ENCODE data around the gene B3GALT6. TPM values are rescaled to one million over a fixed set of nuclear protein-coding genes. Genes with fewer than 3 reads are reported as not detected.

B3GALT6 gene
- total RNA-seq, 1 experiment from 2014 or later = 8.6 TPM

GRCh38 chr1:1229770-1230169 is 2.3 kb upstream of the B3GALT6 start:
- Histone ChIP-seq H3K27me3 (ENCODE audit: low read length) (no peaks in the 10 kb centered on the region), H3K4me1 (ENCODE audit: low read length) (peaks cover 21% of the 10 kb centered on the region), H3K4me2 (ENCODE audit: low read depth, low read length, poor library complexity, severe bottlenecking) (peak overlapping the region; percentile 92), H4K20me1 (ENCODE audit: insufficient read depth, low read depth, low read length) (peaks cover 26% of the 10 kb centered on the region; the same call in 1 of the 2 replicates), H3K9ac (ENCODE audit: low read length) (0 out of 2 replicates have a peak overlapping the region, but pooled peaks have one; percentile 83), H3K27ac (ENCODE audit: low read length) (no peak overlapping the region), H3K9me3 (ENCODE audit: low read length) (no peaks in the 10 kb centered on the region), H2AFZ (ENCODE audit: low read length) (no peak overlapping the region), H3K9me2 (replicated peaks; ENCODE audit: insufficient read depth, low read length) (no peaks in the 10 kb centered on the region), H3K79me2 (ENCODE audit: low read length) (peaks cover 54% of the 10 kb centered on the region), H3K36me3 (ENCODE audit: insufficient read depth, low read length) (peaks cover 6% of the 10 kb centered on the region; the same call in 1 of the 2 replicates), H3K4me3 (ENCODE audit: low read length) (no peak overlapping the region)
- no peak for DNase-seq

GRCh38 chr1:1230656-1231399 is 1.2 kb upstream of the B3GALT6 start:
- H3K9me2 ChIP-seq (replicated peaks; ENCODE audit: insufficient read depth, low read length) = no peaks in the 10 kb centered on the region
- peaks cover 21% of the 10 kb centered on the region for H3K4me1 ChIP-seq (ENCODE audit: low read length)
- H3K9ac ChIP-seq (ENCODE audit: low read length) = peak overlapping the region; percentile 83
- no peaks in the 10 kb centered on the region for H3K9me3 ChIP-seq (ENCODE audit: low read length)
- H3K27ac ChIP-seq (ENCODE audit: low read length) = peak overlapping the region; percentile 50
- H3K4me3 ChIP-seq (ENCODE audit: low read length) = peak overlapping the region; percentile 84
- peaks cover 54% of the 10 kb centered on the region for H3K79me2 ChIP-seq (ENCODE audit: low read length)
- H3K4me2 ChIP-seq (ENCODE audit: low read depth, low read length, poor library complexity, severe bottlenecking) = peak overlapping the region; percentile 92
- peaks cover 21% of the 10 kb centered on the region; the same call in 1 of the 2 replicates for H4K20me1 ChIP-seq (ENCODE audit: insufficient read depth, low read depth, low read length)
- DNase-seq = peak; percentile 70
- peaks cover 6% of the 10 kb centered on the region; the same call in 1 of the 2 replicates for H3K36me3 ChIP-seq (ENCODE audit: insufficient read depth, low read length)
- H3K27me3 ChIP-seq (ENCODE audit: low read length) = no peaks in the 10 kb centered on the region
- H2AFZ ChIP-seq (ENCODE audit: low read length) = peak overlapping the region; percentile 3; the same call in 1 of the 2 replicates

DNA sequence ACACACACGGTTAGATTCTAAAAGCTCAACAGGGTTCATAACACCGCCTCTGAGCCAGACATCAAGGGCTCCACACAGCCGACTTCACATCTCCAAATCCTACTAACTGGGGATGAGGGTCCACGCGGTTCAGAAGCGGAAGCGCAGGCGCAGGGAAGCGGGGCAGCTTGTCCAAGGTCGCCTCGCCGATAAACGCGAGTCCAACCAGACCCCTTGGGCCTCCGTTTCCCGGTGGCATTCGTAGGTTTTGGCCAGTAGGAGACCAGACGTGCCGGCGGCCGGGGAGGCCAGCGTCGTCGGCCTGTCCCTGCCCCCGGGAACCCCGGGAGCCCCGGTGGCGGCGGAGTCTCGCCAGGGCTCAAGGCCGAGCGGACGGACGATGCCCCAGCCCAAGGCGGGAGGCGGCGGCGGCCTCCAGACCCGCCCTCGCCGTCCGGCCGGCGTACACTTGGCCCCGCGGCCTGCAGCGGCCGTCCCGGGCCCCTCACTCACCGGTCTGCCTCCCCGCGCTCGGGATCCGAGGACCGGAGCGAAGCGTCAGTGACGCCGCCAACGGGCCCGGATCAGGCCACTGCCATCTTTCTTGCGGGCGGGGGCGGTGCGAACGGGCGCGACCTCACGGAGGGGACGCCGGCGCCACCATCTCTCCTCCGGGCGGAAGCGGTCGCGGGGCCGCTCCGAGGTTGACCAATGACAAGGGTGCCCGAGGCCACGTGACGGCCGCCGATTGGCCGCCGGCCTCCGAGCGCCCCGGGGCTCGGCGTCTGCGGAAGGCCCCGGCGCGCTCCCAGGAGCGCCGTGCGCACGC is 433 bp upstream of the B3GALT6 start, which contains the start of gene SDF4:
Gene SDF4 (minus strand): TSS at position 602 of the 808 bp plus-strand sequence. CDS start 3,229 bp downstream, outside the sequence.
- peak within 1 kb of the TSS; percentile 92 for H3K4me2 ChIP-seq (ENCODE audit: low read depth, low read length, poor library complexity, severe bottlenecking)
- no peaks in the 10 kb centered on the region for H3K9me2 ChIP-seq (replicated peaks; ENCODE audit: insufficient read depth, low read length)
- H3K9ac ChIP-seq (ENCODE audit: low read length) = peak within 1 kb of the TSS; percentile 83
- peaks cover 21% of the 10 kb centered on the region for H3K4me1 ChIP-seq (ENCODE audit: low read length)
- peaks cover 6% of the 10 kb centered on the region; the same call in 1 of the 2 replicates for H3K36me3 ChIP-seq (ENCODE audit: insufficient read depth, low read length)
- peak within 1 kb of the TSS; percentile 84 for H3K4me3 ChIP-seq (ENCODE audit: low read length)
- H3K79me2 ChIP-seq (ENCODE audit: low read length) = peaks cover 48% of the 10 kb centered on the region
- H3K27ac ChIP-seq (ENCODE audit: low read length) = peak within 1 kb of the TSS; percentile 50
- peak; percentile 99 for DNase-seq
- H3K9me3 ChIP-seq (ENCODE audit: low read length) = no peaks in the 10 kb centered on the region
- peak within 1 kb of the TSS; percentile 3; the same call in 1 of the 2 replicates for H2AFZ ChIP-seq (ENCODE audit: low read length)
- H4K20me1 ChIP-seq (ENCODE audit: insufficient read depth, low read depth, low read length) = peaks cover 21% of the 10 kb centered on the region; the same call in 1 of the 2 replicates
- H3K27me3 ChIP-seq (ENCODE audit: low read length) = no peaks in the 10 kb centered on the region

DNA sequence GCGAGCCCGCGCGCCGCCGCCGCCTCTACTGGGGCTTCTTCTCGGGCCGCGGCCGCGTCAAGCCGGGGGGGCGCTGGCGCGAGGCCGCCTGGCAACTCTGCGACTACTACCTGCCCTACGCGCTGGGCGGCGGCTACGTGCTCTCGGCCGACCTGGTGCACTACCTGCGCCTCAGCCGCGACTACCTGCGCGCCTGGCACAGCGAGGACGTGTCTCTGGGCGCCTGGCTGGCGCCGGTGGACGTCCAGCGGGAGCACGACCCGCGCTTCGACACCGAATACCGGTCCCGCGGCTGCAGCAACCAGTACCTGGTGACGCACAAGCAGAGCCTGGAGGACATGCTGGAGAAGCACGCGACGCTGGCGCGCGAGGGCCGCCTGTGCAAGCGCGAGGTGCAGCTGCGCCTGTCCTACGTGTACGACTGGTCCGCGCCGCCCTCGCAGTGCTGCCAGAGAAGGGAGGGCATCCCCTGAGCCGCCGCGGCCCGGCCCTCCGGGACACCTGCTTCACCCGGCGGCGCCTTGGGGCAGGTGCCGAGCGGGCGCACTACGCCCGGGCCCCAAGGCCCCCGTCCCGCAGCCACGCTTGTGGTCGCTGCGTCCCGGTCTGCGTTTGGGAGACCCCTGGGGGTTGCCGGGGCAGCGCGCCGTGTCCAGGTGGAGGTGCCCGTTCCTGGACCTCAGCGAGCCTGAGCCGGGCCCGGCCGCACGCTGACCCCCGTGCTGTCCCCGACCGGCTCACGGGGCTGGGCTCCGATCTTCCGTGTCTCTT is 944 bp downstream of the B3GALT6 start:
- no peak overlapping the region for H2AFZ ChIP-seq (ENCODE audit: low read length)
- peak overlapping the region; percentile 66 for H3K9ac ChIP-seq (ENCODE audit: low read length)
- no peaks in the 10 kb centered on the region for H3K9me2 ChIP-seq (replicated peaks; ENCODE audit: insufficient read depth, low read length)
- H4K20me1 ChIP-seq (ENCODE audit: insufficient read depth, low read depth, low read length) = peaks cover 22% of the 10 kb centered on the region; the same call in 1 of the 2 replicates
- H3K79me2 ChIP-seq (ENCODE audit: low read length) = peaks cover 43% of the 10 kb centered on the region
- H3K4me1 ChIP-seq (ENCODE audit: low read length) = peaks cover 21% of the 10 kb centered on the region
- no peak overlapping the region for H3K27ac ChIP-seq (ENCODE audit: low read length)
- no peaks in the 10 kb centered on the region for H3K27me3 ChIP-seq (ENCODE audit: low read length)
- no peak for DNase-seq
- peak overlapping the region; percentile 29 for H3K4me2 ChIP-seq (ENCODE audit: low read depth, low read length, poor library complexity, severe bottlenecking)
- H3K9me3 ChIP-seq (ENCODE audit: low read length) = no peaks in the 10 kb centered on the region
- peaks cover 6% of the 10 kb centered on the region; the same call in 1 of the 2 replicates for H3K36me3 ChIP-seq (ENCODE audit: insufficient read depth, low read length)
- H3K4me3 ChIP-seq (ENCODE audit: low read length) = peak overlapping the region; percentile 57; the same call in 1 of the 2 replicates

- Histone ChIP-seq H3K79me2 (ENCODE audit: low read length) (peaks cover 39% of the 10 kb centered on the region), H4K20me1 (ENCODE audit: insufficient read depth, low read depth, low read length) (peaks cover 26% of the 10 kb centered on the region; the same call in 1 of the 2 replicates), H3K9me2 (replicated peaks; ENCODE audit: insufficient read depth, low read length) (no peaks in the 10 kb centered on the region)
Measured at GRCh38 chr1:1233567-1233892, 1.5 kb downstream of the B3GALT6 start.

GRCh38 chr1:1234180-1234808 is 2.3 kb downstream of the B3GALT6 start:
- H3K27me3 ChIP-seq (ENCODE audit: low read length) = no peaks in the 10 kb centered on the region
- H3K4me3 ChIP-seq (ENCODE audit: low read length) = no peak overlapping the region
- no peak overlapping the region for H2AFZ ChIP-seq (ENCODE audit: low read length)
- H3K9ac ChIP-seq (ENCODE audit: low read length) = no peak overlapping the region
- H4K20me1 ChIP-seq (ENCODE audit: insufficient read depth, low read depth, low read length) = peaks cover 21% of the 10 kb centered on the region; the same call in 1 of the 2 replicates
- no peaks in the 10 kb centered on the region for H3K9me2 ChIP-seq (replicated peaks; ENCODE audit: insufficient read depth, low read length)
- H3K27ac ChIP-seq (ENCODE audit: low read length) = no peak overlapping the region
- peaks cover 21% of the 10 kb centered on the region for H3K4me1 ChIP-seq (ENCODE audit: low read length)
- peaks cover 3% of the 10 kb centered on the region; the same call in 1 of the 2 replicates for H3K36me3 ChIP-seq (ENCODE audit: insufficient read depth, low read length)
- no peak overlapping the region for H3K4me2 ChIP-seq (ENCODE audit: low read depth, low read length, poor library complexity, severe bottlenecking)
- DNase-seq = no peak
- no peaks in the 10 kb centered on the region for H3K9me3 ChIP-seq (ENCODE audit: low read length)
- peaks cover 32% of the 10 kb centered on the region for H3K79me2 ChIP-seq (ENCODE audit: low read length)

More at GRCh38 chr1:1233567-1233892, 1.5 kb downstream of the B3GALT6 start:
- peaks cover 21% of the 10 kb centered on the region for H3K4me1 ChIP-seq (ENCODE audit: low read length)
- no peaks in the 10 kb centered on the region for H3K9me3 ChIP-seq (ENCODE audit: low read length)
- H3K4me2 ChIP-seq (ENCODE audit: low read depth, low read length, poor library complexity, severe bottlenecking) = peak overlapping the region; percentile 29
- H2AFZ ChIP-seq (ENCODE audit: low read length) = no peak overlapping the region
- no peak overlapping the region for H3K9ac ChIP-seq (ENCODE audit: low read length)
- peaks cover 4% of the 10 kb centered on the region; the same call in 1 of the 2 replicates for H3K36me3 ChIP-seq (ENCODE audit: insufficient read depth, low read length)
- H3K27ac ChIP-seq (ENCODE audit: low read length) = no peak overlapping the region
- H3K4me3 ChIP-seq (ENCODE audit: low read length) = no peak overlapping the region
- no peak for DNase-seq
- H3K27me3 ChIP-seq (ENCODE audit: low read length) = no peaks in the 10 kb centered on the region

GRCh38 chr1:1235016-1235744 is 3.1 kb downstream of the B3GALT6 start:
- peaks cover 18% of the 10 kb centered on the region for H3K4me1 ChIP-seq (ENCODE audit: low read length)
- peaks cover 23% of the 10 kb centered on the region for H3K79me2 ChIP-seq (ENCODE audit: low read length)
- H3K9me2 ChIP-seq (replicated peaks; ENCODE audit: insufficient read depth, low read length) = no peaks in the 10 kb centered on the region
- H4K20me1 ChIP-seq (ENCODE audit: insufficient read depth, low read depth, low read length) = peaks cover 15% of the 10 kb centered on the region; the same call in 1 of the 2 replicates
- H3K9me3 ChIP-seq (ENCODE audit: low read length) = no peaks in the 10 kb centered on the region
- no peaks in the 10 kb centered on the region for H3K36me3 ChIP-seq (ENCODE audit: insufficient read depth, low read length)
- H3K4me2 ChIP-seq (ENCODE audit: low read depth, low read length, poor library complexity, severe bottlenecking) = no peak overlapping the region
- H3K27ac ChIP-seq (ENCODE audit: low read length) = no peak overlapping the region
- no peak overlapping the region for H2AFZ ChIP-seq (ENCODE audit: low read length)
- no peak overlapping the region for H3K4me3 ChIP-seq (ENCODE audit: low read length)
- no peak overlapping the region for H3K9ac ChIP-seq (ENCODE audit: low read length)
- no peaks in the 10 kb centered on the region for H3K27me3 ChIP-seq (ENCODE audit: low read length)
- no peak for DNase-seq
